Measurements from ENCODE around the gene INPP5F.

Gene INPP5F

GRCh38 chr10:119754085-119754484 lies 28.2 kb downstream of the INPP5F start:
- DNase-seq (ENCODE audit: low read depth) = no peak
- no peak for TF ChIP-seq CTCF (conservative IDR thresholded peaks at IDR 0.05; ENCODE audit: control insufficient read depth, insufficient read depth, low read depth, low read length)
- no peak overlapping the region for H3K4me3 ChIP-seq (ENCODE audit: control insufficient read depth, low read depth, low read length)

GRCh38 chr10:119754936-119755335 lies 29.1 kb downstream of the INPP5F start:
- no peak for TF ChIP-seq CTCF (conservative IDR thresholded peaks at IDR 0.05; ENCODE audit: control insufficient read depth, insufficient read depth, low read depth, low read length)

GRCh38 chr10:119755446-119755845 lies 29.6 kb downstream of the INPP5F start:
- no peak for DNase-seq (ENCODE audit: low read depth)
- no peak for TF ChIP-seq CTCF (conservative IDR thresholded peaks at IDR 0.05; ENCODE audit: control insufficient read depth, insufficient read depth, low read depth, low read length)
- H3K4me3 ChIP-seq (ENCODE audit: control insufficient read depth, low read depth, low read length) = no peak overlapping the region

More at GRCh38 chr10:119754936-119755335, 29.1 kb downstream of the INPP5F start:
- H3K4me3 ChIP-seq (ENCODE audit: control insufficient read depth, low read depth, low read length) = no peak overlapping the region
- DNase-seq (ENCODE audit: low read depth) = no peak

- no peak overlapping the region for H3K4me3 ChIP-seq (ENCODE audit: control insufficient read depth, low read depth, low read length)
- DNase-seq (ENCODE audit: low read depth) = no peak
- no peak for TF ChIP-seq CTCF (conservative IDR thresholded peaks at IDR 0.05; ENCODE audit: control insufficient read depth, insufficient read depth, low read depth, low read length)
Observed at GRCh38 chr10:119758448-119759195, 32.8 kb downstream of the INPP5F start.

- H3K4me3 ChIP-seq (ENCODE audit: control insufficient read depth, low read depth, low read length) = no peak overlapping the region
- no peak for TF ChIP-seq CTCF (conservative IDR thresholded peaks at IDR 0.05; ENCODE audit: control insufficient read depth, insufficient read depth, low read depth, low read length)
- no peak for DNase-seq (ENCODE audit: low read depth)
Observed at GRCh38 chr10:119759832-119760231, 34.0 kb downstream of the INPP5F start.

GRCh38 chr10:119761106-119761505 lies 35.3 kb downstream of the INPP5F start:
- peak; percentile 80 for DNase-seq (ENCODE audit: low read depth)
- no peak overlapping the region for H3K4me3 ChIP-seq (ENCODE audit: control insufficient read depth, low read depth, low read length)
- TF ChIP-seq CTCF (conservative IDR thresholded peaks at IDR 0.05; ENCODE audit: control insufficient read depth, insufficient read depth, low read depth, low read length) = no peak
